ENCODE data around the gene VWCE. TPM values are rescaled to one million over a fixed set of nuclear protein-coding genes. Genes with fewer than 3 reads are reported as not detected.

The VWCE gene
- total RNA-seq, 1 donor from 2014 or later: 19.2 TPM

DNA sequence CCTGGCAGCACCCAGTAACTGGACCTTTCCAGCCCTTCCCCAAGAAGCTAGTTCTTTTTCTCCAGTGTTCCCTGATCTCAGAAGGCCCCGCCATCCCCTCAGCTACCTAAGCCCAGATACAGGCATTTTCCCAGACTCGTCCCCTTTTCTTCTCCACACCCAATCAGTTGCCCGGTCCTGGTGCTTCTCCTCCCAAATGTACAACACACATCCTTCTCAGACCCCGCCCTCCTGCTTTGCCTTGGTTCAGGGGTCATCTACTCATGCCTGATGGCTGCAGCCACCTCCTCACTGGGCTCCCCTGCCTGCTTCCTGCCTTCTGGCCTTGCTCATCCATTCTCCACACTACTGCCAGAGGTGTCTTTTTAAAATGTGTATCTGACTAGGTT is 44.4 kb upstream of the VWCE start:
- TF ChIP-seq, protein P1, sequence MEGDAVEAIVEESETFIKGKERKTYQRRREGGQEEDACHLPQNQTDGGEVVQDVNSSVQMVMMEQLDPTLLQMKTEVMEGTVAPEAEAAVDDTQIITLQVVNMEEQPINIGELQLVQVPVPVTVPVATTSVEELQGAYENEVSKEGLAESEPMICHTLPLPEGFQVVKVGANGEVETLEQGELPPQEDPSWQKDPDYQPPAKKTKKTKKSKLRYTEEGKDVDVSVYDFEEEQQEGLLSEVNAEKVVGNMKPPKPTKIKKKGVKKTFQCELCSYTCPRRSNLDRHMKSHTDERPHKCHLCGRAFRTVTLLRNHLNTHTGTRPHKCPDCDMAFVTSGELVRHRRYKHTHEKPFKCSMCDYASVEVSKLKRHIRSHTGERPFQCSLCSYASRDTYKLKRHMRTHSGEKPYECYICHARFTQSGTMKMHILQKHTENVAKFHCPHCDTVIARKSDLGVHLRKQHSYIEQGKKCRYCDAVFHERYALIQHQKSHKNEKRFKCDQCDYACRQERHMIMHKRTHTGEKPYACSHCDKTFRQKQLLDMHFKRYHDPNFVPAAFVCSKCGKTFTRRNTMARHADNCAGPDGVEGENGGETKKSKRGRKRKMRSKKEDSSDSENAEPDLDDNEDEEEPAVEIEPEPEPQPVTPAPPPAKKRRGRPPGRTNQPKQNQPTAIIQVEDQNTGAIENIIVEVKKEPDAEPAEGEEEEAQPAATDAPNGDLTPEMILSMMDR (IDR thresholded peaks at IDR 0.05): no peak
- no peaks in the 10 kb centered on the region for H3K9me3 ChIP-seq
- peaks cover 0 to 5% of the 10 kb centered on the region in 2 donors for H3K4me1 ChIP-seq
- no peak overlapping the region for H3K27ac ChIP-seq
- no peaks in the 10 kb centered on the region for H3K27me3 ChIP-seq
- no peak for DNase-seq (ENCODE audit: low spot score in 2 of 2)
- H3K36me3 ChIP-seq: peaks cover 9 to 22% of the 10 kb centered on the region in 2 donors
- intact Hi-C loops (cut with DNase I): no loop called here
- no peak overlapping the region for H3K4me3 ChIP-seq

DNA sequence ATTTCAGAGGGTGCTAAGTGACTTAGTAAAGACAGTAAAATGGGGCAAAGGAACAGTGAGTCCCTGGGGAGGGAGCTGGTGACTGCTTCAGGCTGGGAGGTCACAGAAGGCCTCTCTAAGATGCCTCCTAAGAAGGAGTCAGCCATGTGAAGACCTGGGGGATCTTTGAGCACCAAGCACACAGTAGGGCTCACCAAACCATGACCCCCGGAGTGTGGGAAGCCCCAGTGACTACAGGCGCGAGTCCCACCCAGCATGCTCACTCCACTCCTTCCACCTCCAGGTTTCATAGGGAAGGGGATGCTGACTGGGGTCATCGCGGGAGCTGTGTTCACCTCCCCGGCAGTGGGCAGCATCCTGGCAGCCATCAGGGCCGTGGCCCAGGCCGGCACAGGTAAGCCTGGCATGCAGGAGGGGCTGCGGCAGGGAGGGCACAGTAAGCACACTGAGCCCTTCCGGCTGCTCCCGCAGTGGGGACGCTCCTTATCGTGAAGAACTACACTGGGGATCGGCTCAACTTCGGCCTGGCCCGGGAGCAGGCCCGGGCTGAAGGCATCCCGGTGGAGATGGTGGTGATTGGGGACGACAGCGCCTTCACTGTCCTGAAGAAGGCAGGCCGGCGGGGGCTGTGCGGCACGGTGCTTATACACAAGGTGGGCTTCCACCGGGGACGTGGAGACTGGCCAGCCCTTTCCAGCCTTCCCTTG is 43.8 kb upstream of the VWCE start:
- intact Hi-C loops (cut with DNase I): no loop called here
- DNase-seq (ENCODE audit: low spot score in 2 of 2): no peak
- Histone ChIP-seq H3K4me1 (peaks cover 0 to 5% of the 10 kb centered on the region in 2 donors), H3K27me3 (no peaks in the 10 kb centered on the region), H3K4me3 (no peak overlapping the region), H3K27ac (no peak overlapping the region), H3K9me3 (no peaks in the 10 kb centered on the region), H3K36me3 (peaks cover 9 to 22% of the 10 kb centered on the region in 2 donors)
- TF ChIP-seq, protein P1 (IDR thresholded peaks at IDR 0.05): no peak

DNA sequence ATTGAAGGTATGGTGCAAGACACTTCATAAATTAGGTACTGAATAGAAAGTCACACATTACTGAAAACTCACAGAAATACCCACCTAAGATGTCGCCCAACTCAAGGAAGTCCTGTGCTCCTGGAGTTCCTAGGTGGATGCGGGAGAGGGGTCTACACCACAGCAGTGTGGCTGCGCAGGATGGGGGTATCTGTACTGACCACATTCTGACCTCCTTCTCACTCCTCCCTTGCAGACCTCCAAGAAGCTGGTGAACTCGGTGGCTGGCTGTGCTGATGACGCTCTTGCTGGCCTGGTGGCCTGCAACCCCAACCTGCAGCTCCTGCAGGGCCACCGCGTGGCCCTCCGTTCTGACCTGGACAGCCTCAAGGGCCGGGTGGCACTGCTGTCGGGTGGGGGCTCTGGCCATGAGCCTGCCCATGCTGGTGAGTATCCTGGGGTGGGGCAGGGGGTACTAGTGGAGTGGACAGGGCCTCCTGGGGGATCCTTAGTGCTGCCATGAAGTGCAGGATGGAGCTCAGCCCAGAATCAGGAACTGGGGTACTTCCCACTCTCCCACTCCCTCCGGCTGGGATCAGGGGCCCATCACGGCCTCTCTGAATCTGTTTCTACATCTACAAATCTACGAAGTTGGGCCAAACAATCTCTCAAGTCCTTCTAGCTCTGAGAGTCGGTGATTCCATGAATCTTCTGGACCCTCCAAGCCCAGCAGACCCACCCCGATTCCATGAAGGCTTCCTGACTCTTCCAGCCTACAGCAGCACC is 42.8 kb upstream of the VWCE start:
- intact Hi-C loops (cut with DNase I): no loop called here
- DNase-seq (ENCODE audit: low spot score in 2 of 2): no peak
- peaks cover 0 to 9% of the 10 kb centered on the region in 2 donors for H3K4me1 ChIP-seq
- H3K9me3 ChIP-seq: no peaks in the 10 kb centered on the region
- TF ChIP-seq, protein P1 (IDR thresholded peaks at IDR 0.05): no peak
- peaks cover 9 to 18% of the 10 kb centered on the region in 2 donors for H3K36me3 ChIP-seq
- no peak overlapping the region for H3K27ac ChIP-seq
- H3K27me3 ChIP-seq: no peaks in the 10 kb centered on the region
- H3K4me3 ChIP-seq: no peak overlapping the region

DNA sequence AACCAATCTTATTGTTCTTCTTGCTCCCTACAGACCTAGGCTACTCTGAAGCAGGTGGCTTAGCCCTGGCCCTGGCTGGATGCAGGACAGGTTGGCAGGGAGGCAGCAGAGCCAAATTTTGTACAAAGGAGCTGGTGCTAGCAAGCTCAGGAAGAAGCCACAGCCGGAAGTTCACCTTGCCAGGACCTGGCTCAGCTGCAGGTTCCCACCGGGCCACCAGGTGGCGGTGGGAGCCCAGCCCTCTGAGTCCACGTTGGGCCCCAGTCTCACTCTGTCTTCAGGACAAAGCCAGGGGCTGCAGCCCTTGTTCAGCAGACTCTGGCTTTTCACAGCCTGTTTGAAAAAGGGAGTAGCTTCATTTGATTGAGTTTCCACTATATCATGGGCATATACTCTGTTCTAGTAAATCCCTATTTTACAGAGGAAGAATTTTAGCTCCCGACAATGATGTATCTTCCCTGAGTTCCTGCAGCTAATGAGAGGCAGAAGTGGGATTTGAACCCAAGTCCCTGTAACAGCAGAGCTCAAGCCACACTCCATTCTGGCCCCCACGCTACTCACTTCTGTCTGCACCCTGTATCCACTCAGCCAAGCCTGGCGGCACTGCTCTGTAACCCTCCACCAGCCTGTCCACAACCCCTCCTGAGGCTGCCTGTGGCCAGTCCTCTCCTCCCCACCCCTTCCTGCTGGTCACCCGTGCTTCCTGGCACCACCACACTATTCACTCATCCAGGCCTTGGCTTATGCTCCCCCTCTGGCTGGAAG is 41.2 kb upstream of the VWCE start:
- peak; percentile 27 to 89 for DNase-seq (ENCODE audit: low spot score in 2 of 2)
- peaks cover 0 to 17% of the 10 kb centered on the region in 2 donors for H3K4me1 ChIP-seq
- intact Hi-C loops (cut with DNase I): loop anchor here (1.0 kb wide), 2 partner anchors 26 to 49 kb away; partner anchors contain the start of gene TMEM138
- H3K27ac ChIP-seq: peak overlapping the region; percentile 41 to 67
- no peaks in the 10 kb centered on the region for H3K27me3 ChIP-seq
- no peaks in the 10 kb centered on the region for H3K9me3 ChIP-seq
- TF ChIP-seq, protein P1 (IDR thresholded peaks at IDR 0.05): peak; percentile 96 to 98 (median 97)
- peaks cover 5 to 6% of the 10 kb centered on the region in 2 donors for H3K36me3 ChIP-seq
- no peak overlapping the region for H3K4me3 ChIP-seq

DNA sequence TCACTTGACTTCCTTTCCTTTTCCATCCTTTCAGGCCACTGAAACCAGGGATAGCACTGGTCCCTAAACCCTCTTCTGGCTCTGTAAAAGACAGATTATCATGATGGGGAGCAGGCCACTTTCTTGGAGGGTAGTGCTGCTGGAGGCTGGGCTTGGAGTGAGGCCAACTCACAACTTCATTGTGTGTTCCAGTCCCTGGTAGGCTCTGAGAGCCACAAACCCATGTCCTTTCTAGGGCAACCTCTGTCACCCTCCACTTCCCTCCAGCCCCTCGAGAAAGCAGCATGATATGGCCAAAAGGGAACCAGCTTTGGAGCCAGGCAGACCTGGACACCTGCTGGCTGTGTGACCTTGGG is 40.2 kb upstream of the VWCE start:
- TF ChIP-seq, protein P1 (IDR thresholded peaks at IDR 0.05): no peak
- intact Hi-C loops (cut with DNase I): no loop called here
- H3K27me3 ChIP-seq: no peaks in the 10 kb centered on the region
- no peak overlapping the region for H3K4me3 ChIP-seq
- no peaks in the 10 kb centered on the region for H3K9me3 ChIP-seq
- peaks cover 0 to 20% of the 10 kb centered on the region in 2 donors for H3K4me1 ChIP-seq
- DNase-seq (ENCODE audit: low spot score in 2 of 2): no peak
- H3K36me3 ChIP-seq: peaks cover 5 to 6% of the 10 kb centered on the region in 2 donors
- H3K27ac ChIP-seq: peak overlapping the region in 1 of 2 donors; percentile 67
